Stimulated activated CD4-positive, alpha-beta T cell treated with anti-CD3 and anti-CD28 coated beads, Interleukin-1b, Interleukin-23, amount 100 ng/mL, for 4 hours (primary cell): ENCODE results near the gene PCGF6.
"Not testable (repeated sequence)": the region's sequence is repeated elsewhere in the genome, so short reads cannot be mapped to it uniquely, and the experiment has no call there.

Experiments used
- DNase-seq, 2 donors: peaks; one replicate each; pipeline ENCODE4 v3.0.0-alpha.2; 2020; ENCODE audit warnings: low read depth in 2 of 2

PCGF6 gene, protein sequence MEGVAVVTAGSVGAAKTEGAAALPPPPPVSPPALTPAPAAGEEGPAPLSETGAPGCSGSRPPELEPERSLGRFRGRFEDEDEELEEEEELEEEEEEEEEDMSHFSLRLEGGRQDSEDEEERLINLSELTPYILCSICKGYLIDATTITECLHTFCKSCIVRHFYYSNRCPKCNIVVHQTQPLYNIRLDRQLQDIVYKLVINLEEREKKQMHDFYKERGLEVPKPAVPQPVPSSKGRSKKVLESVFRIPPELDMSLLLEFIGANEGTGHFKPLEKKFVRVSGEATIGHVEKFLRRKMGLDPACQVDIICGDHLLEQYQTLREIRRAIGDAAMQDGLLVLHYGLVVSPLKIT

DNA sequence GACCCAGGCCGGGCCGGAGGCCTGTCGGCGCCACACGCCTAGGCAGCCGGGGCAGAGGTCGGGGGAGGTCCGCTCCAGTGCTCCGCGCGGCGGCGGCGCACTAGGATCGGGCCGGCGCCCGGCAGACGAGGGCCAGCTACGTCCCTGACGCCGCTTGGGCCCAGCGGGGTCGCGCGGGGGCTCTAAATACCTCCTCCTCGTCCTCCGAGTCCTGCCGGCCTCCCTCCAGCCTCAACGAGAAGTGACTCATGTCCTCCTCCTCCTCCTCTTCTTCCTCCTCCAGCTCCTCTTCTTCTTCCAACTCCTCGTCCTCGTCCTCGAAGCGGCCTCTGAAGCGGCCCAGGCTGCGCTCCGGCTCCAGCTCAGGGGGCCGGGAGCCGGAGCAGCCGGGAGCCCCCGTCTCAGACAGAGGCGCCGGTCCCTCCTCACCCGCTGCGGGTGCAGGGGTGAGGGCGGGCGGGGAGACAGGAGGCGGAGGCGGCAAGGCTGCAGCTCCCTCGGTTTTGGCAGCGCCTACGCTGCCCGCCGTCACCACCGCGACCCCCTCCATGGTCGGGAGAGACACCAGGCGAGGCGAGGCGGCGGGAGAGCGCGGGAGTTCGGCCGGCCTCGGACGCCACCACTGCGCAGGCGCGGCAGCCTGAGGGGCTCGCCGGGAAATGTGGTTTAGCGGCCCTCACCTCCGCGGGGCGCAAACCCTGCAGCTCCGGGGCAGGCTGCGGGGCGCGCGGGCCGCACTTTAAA is at the start of gene PCGF6:
Gene PCGF6 (minus strand): TSS at position 624 of the 744 bp plus-strand sequence. CDS start 74 bp downstream, at position 550.
- DNase-seq: peak; percentile 45 to 68

DNA sequence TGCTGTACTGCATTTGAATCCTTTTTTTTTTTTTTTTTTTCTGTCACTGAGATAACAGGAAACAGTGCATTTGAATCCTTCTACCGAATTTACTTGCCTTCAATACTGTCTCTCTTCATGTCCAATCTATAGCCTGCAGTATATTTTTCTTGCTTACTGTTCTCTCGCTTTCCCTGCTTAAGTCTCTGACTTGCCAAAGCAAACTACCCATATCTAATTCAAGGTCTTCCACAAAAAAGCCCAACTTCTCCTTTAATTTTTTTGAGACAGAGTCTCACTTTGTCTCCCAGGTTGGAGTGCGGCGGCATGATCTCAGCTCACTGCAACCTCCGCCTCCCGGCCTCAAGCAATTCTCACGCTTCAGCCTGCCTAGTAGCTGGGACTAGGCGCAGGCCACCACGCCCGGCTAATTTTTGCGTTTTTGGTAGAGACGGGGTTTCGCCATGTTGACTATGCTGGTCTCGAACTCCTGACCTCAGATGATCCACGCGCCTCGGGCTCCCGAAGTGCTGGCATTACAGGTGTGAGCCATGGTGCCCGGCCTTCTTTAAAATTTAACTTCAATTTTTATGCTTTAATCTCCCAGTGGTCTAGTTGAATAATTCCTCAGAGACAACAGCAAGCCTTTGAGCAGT is 46.4 kb upstream of the PCGF6 start:
- no peak for DNase-seq

DNA sequence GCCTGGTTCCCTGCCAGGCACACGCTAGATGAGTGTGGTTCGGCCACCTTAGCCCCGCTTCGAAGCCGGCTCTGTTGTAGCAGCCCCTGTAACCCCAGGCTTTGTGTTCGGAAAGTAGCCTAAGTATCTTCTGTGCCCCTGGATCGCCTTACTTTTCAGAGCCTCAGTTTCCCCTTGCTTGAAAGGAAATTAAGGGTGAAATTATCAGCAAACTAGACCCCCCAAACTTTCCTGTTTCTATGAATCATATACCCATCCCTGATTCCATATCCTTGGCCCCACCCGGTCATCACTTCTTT is 45.8 kb upstream of the PCGF6 start:
- no peak for DNase-seq

DNA sequence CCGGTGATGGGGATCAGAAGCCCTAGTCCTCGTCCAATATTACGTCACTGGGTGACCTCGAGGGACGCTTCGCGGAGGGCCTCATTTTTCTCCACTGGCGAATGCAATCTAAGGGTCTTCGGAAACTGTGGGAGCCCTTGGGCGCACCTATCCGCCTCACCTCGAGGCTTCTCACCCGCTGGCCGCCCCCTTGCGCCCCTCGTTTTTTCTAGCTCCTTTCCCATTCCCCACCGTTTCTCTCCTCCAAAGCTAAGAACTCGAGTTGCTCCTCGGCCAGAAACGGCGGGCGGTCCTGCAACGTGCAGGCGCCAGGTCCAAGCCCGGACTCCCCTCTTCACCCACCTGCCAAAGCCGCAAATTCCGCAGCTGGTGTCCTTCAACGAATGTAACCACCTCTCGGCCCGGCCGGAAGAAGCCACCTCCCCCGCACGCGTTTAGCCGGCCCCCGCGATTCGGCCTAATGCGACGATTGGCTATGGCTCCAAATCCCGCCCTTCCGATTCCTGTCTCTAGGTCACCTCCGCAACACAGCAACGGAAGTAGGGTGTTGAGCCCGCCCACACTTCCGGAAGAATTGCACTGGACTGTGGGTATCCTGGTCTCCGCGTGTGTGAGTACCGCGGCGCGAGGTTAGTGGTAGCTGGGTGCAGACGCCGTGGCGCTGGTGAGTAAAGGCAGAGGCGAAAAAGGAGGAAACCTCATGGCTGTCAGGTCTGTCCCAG is 45.3 kb upstream of the PCGF6 start, which contains the start of the genes ATP5MK and PDCD11:
Gene ATP5MK (minus strand): TSS at position 409 of the 722 bp plus-strand sequence. CDS start 4,018 bp downstream, outside the sequence.
Gene PDCD11 (plus strand): TSS at position 560 of the 722 bp plus-strand sequence. CDS start 1,801 bp downstream, outside the sequence.
- DNase-seq: peak; percentile 89

DNA sequence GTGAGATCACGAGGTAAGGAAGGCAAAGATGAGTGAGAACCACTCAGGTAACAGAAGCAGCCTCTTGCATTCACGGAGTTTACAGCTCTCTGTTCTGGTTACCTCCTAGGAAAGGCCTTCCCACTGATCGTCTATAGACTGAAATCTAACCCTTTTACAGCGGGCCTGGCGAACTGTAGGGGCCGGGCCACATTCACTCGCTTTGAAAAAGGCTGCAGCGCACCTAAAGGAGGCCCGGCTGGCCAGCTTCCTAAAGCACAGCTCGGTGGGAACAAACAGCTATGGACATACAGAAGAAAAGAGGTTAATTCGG is 44.8 kb upstream of the PCGF6 start:
- DNase-seq: no peak

DNA sequence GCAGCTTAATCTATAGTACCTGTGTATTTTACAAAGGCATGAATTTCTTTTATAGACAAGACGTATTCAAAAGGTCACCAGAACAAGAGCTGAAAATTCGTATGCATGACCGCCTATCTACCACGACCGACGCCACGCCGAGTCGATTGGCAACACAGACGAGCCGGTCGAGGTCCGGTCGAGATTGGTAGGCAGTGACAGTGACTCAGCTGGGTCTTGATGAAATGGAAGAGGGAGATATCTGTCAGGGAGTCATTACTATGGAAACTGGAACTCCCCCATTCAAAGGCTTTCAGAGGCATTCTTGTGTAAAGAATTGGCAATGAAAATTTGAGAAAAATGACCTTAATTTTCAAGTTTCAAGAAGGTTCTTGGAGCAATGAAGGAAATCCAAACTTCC is 43.2 kb upstream of the PCGF6 start:
- no peak for DNase-seq

DNA sequence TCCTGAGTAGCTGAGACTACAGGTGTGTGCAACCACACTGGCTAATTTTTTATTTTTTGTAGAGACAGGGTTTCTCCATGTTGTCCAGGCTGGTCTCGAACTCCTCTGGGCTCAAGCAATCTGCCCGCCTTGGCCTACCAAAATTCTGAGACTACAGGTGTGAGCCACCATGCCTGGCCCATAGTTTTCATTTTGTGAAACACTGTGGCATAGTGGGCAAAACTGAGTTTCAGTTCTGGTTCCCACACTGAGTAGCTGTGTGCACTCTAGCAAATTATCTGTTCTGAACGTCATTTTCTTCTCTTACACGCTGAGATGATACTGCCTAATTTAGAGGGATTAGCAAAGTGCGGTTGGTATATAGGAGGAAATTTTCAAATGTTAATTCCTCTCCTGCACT is 31.8 kb upstream of the PCGF6 start:
- DNase-seq: no peak

DNA sequence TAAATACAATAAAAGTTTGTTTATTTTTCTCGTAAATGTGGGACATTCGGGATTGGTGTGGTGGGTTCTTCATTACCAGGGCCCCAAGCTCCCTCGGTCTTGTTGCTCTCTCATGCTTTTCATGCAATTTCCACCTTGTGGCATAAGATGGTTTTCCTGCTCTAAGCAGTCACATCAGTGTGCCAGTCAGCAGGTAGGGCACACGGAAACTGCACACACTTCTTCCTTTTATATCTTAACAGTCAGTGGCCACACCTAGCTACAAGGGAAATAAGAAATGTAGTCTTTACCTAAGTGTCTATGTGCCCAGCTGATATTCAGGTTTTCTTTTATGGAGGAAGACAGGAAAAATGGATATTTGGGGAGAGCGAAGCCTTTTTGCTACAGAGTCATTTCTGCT is 23.3 kb upstream of the PCGF6 start:
- DNase-seq: no peak

DNA sequence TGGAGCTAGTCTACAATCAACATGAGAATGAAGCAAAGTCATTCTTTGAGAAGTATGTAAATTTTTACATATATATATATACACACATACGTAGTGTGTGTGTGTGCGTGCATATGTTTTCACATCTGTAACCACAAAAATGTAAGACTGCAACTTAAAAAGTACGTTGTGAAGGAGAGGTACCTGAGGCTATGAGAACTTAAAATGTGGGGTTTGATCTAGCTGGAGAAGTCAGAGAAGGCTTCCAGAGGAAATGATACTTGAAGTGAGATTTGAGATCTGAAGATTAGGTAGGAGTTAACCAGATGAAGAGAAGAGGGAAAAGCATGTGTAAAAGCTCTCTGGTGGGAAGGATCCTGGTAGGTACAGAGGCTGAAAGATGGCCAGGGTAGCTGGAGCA is 22.6 kb upstream of the PCGF6 start:
- DNase-seq: no peak

DNA sequence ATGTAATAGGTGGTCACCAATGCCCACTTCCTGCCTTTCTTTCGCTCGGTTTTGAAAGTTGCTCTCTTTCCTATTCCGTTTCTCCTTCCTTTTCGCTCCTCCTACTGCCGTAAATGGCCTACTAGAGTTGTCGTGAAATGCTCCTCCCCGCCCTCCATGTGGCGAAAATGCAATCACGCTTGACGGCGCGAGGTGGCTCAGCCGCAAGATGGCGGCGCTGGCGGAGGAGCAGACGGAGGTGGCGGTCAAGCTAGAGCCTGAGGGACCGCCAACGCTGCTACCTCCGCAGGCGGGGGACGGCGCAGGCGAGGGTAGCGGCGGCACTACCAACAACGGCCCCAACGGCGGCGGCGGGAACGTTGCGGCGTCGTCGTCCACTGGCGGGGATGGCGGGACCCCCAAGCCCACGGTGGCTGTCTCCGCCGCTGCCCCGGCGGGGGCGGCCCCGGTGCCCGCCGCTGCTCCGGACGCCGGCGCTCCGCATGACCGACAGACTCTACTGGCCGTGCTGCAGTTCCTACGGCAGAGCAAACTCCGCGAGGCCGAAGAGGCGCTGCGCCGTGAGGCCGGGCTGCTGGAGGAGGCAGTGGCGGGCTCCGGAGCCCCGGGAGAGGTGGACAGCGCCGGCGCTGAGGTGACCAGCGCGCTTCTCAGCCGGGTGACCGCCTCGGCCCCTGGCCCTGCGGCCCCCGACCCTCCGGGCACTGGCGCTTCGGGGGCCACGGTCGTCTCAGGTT is 17.0 kb upstream of the PCGF6 start, which contains the start of gene TAF5:
Gene TAF5 (plus strand): TSS at position 195 of the 737 bp plus-strand sequence. CDS start 14 bp downstream, at position 209.
- peak; percentile 76 to 77 for DNase-seq

DNA sequence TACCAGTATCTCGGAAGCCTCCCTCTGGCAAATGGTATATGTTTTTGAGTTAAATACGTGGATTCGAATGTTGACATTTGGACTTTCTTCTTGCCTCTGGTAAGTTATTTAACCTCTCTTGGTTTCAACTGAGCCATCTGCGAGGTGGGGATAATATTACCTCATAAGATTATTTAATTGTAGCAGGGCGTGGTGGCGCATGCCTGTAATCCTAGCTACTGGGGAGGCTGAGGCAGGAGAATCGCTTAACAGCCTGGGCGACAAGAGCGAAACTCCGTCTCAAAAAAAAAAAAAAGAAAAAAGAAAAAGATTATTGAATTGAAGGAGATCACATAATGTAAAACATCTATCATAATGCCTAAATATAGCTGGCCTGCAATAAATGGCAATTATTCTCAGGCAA is 16.4 kb upstream of the PCGF6 start:
- no peak for DNase-seq

DNA sequence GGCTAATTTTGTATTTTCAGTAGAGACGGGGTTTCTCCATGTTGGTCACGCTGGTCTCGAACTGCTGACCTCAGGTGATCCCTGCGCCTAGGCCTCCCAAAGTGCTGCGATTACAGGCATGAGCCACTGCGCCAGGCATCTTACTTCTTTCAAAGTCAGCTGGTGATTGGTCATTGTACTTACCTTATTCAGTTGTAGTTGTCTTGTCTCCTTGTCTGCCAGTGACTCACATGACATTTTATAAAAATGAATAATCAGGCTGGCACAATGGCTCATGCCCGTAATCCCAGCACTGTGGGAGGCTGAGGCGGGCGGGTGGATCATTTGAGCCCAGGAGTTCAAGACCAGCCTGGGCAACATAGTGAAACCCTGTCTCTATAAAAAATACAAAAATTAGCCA is 9.9 kb upstream of the PCGF6 start:
- not testable (repeated sequence) for DNase-seq

DNA sequence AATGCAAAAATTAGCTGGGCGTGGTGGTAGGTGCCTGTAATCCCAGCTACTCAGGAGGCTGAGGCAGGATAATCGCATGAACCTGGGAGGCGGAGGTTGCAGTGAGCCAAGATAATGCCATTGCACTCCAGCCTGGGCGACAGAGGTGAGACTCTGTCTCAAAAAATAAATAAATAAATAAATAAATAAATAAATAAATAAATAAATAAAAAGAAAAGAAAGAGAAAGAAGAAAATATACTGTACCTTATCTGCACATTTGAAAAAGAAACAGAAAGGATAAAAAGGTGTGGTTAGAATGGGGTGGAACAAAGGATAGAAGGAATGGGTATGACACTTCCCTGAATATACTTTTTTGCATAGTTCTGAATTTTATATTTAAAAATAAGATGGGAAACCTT is 8.6 kb upstream of the PCGF6 start:
- not testable (repeated sequence) for DNase-seq

DNA sequence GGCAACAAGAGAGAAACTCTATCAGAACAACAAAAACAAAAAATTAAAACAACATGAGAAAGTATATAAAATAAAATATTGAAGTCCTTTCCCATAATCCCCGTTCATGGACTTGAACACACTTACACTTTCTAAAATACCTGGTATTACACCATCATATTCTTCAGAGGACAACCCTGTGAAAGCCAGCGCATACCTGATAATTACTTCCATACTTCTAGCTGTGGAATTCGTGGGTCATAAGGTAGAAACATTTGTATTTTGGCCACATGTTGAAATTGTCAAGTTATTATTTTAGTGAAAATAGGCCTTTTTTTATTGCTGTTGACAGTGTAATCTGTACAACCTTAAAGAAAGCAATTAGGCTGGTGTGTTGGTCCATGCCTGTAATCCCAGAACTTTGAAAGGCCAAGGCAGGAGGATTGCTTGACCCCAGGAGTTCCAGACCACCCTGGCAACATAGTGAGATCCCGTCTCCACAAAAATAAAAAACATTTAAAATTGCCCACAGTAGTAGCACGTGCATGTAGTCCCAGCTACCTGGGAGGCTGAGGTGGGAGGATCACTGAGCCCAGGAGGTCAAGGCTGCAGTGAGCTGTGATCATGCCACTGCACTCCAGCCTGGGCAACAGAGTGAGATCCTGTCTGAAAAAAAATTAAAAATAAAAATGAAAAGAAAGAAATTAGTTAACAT is 5.1 kb upstream of the PCGF6 start:
- no peak for DNase-seq

DNA sequence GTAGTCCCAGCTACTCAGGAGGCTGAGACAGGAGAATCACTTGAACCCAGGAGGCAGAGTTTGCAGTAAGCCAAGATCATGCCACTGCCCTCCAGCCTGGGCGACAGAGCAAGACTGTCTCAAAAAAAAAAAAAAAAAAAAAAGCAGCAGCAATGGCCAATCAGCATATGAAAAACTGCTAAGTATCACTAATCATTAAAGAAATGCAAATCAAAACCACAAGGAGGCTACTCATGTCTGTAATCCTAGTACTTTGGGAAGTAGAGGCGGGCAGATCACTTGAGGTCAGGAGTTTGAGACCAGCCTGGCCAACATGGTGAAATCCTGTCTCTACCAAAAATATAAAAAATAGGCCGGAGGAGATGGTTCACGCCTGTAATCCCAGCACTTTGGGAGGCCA is 3.6 kb upstream of the PCGF6 start:
- not testable (repeated sequence) for DNase-seq

DNA sequence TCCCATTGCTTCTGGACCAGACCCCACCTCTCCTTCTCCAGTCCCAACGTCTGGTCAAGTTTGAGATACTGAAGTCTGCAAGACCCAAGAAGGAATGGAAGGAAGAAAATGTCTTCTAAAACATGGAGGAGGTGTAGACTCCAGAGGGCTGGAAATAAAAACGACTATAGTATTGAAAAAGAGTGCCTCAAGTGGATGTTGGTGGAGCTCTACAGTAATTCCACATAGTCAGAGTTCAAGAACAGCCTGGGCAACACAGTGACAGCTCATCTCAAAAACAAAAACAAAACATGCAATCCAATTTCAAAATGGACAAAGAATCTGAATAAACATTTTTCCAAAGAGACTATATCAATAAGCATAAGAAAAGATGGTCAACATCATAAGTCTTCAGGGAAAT is 2.3 kb upstream of the PCGF6 start:
- no peak for DNase-seq

DNA sequence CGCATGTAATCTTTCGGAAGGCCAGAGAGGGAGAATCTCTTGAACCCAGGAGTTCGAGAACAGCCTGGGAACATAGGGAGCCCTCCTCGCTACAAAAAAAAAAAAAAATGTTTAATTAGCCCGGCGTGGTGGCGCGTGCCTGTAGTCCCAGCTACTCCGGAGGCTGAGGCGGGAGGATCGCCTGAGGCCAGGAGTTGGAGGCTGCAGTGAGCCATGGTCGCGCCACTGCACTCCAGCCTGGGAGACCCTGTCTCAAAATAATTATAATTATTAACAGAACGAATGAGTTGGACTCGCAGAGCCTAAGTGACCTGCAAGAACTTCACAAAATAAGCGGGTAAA is 794 bp downstream of the PCGF6 start:
- DNase-seq: no peak

DNA sequence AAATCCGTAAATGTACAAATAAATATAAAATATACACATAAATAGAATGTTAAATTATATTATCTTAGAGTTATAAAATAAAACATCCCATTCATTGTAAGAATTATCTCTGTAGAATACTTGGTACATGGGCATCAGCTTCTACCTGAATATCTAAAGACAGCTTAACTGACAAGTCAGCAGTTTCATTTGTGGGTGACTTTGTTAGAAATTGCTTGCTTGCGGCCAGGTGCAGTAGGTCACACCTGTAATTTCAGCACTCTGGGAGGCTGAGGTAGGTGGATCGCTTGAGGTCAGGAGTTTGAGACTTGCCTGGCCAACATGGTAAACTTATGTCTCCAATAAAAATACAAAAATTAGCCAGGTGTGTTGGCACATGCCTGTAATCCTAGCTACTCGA is 14.6 kb downstream of the PCGF6 start:
- no peak for DNase-seq

DNA sequence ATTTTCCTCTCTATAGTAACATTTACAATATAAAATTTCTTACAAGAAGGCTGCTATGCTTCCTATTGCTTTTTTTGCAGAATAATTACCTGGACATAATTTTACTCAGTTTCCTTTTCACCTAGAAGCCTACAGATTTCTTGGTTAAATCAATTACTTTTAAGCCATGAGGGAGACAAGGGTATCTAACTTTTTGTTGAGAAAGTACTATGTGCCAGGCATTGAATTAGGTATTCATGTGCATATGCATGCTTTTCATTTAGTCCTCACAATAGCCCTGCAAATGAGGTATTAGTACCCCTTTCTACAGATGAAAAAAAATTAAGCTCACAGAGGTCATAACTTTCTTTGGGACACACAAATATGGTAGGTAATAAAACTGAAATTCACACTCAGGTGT is 16.4 kb downstream of the PCGF6 start:
- DNase-seq: no peak

DNA sequence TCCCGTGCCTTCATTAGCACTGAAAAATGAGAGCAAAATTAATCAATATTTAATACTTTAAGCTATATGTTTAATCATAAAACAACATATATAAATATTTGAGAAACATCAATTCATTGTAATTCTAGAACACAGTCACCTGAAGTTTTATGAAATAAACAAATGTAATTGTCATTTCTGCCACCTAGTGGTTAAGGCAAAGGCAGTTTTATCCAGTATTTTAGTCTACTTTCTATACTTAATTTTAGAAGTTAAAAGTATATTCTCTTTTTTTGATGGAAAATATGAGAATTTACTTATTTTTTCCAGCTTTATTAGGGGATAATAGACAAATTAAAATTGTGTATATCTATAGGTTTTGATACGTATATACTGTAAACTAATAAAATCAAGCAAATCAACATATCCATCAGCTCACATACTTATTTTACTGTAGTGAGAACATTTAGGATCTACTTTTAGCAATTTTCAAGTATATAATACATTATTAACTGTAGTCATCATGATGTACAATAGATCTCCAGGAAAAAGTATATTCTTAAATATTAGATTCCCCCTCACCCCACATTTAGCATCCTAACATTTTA is 16.9 kb downstream of the PCGF6 start:
- DNase-seq: no peak

DNA sequence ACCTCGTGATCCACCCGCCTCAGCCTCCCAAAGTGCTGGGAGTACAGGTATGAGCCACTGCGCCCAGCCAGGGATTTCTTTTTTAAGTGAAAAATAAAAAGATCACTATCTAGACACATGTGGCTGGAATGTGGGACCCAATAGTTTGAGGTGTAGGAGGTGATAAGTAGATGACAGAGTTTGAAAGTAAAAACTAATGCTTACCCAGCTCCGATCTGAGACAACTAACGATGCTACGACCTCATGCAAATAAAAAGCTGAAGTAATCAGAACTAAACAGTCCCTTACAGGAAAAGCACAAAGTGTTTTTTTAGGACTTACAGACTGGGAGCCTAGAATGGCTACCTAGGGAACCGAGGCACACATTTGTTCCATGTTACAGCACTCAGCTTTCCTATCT is 23.0 kb downstream of the PCGF6 start:
- no peak for DNase-seq
